ENCODE results near the gene GARIN3. TPM values are rescaled to one million over a fixed set of nuclear protein-coding genes. Genes with fewer than 3 reads are reported as not detected.

The GARIN3 gene
- total RNA-seq, 1 experiment from 2014 or later: not detected

- Histone ChIP-seq H2BK15ac (ENCODE audit: low read depth, low read length) (no peak overlapping the region), H3K79me1 (ENCODE audit: insufficient read depth, low read depth, low read length, poor library complexity, severe bottlenecking) (no peaks in the 10 kb centered on the region), H3K23ac (ENCODE audit: insufficient read length, low read depth, low read length) (no peak overlapping the region), H2BK20ac (ENCODE audit: low read depth, low read length, poor library complexity, severe bottlenecking) (no peak overlapping the region), H3K79me2 (ENCODE audit: insufficient read depth, low read length) (no peaks in the 10 kb centered on the region), H4K20me1 (ENCODE audit: control insufficient read depth, insufficient read depth, insufficient read length) (no peaks in the 10 kb centered on the region), H4K5ac (ENCODE audit: insufficient read length, low read depth, low read length) (no peak overlapping the region), H2BK12ac (ENCODE audit: insufficient read length, low read depth, low read length) (no peak overlapping the region), H2BK120ac (ENCODE audit: low read depth, low read length, poor library complexity, severe bottlenecking) (no peak overlapping the region), H3T11ph (ENCODE audit: low read length) (no peak overlapping the region), H3K4me2 (ENCODE audit: insufficient read depth, insufficient read length, low read length) (no peak overlapping the region), H3K27ac (ENCODE audit: insufficient read length, low read depth, low read length) (no peak overlapping the region), H3K9ac (ENCODE audit: extremely low read depth, insufficient read length, low read length) (no peak overlapping the region), H3K56ac (ENCODE audit: insufficient read length, low read depth, low read length) (no peak overlapping the region), H3K27me3 (ENCODE audit: insufficient read depth, low read length) (no peaks in the 10 kb centered on the region), H3K23me2 (ENCODE audit: insufficient read length, low read depth, low read length, poor library complexity, severe bottlenecking) (no peaks in the 10 kb centered on the region), H2BK5ac (ENCODE audit: insufficient read length, low read length) (no peak overlapping the region), H4K91ac (ENCODE audit: insufficient read length, low read depth, low read length) (no peak overlapping the region), H3K4me1 (ENCODE audit: insufficient read depth, low read length) (no peaks in the 10 kb centered on the region), H3K4ac (ENCODE audit: low read depth, low read length) (no peak overlapping the region), H3K9me3 (ENCODE audit: control insufficient read depth, low read depth, low read length) (no peaks in the 10 kb centered on the region), H2AFZ (ENCODE audit: low read length) (no peak overlapping the region), H4K8ac (replicated peaks; ENCODE audit: insufficient read length, low read depth, low read length) (no peak overlapping the region), H3K14ac (ENCODE audit: insufficient read depth, low read length) (no peak overlapping the region), H2AK5ac (ENCODE audit: insufficient read length, low read length) (no peak overlapping the region), H3K18ac (ENCODE audit: insufficient read length, low read depth, low read length) (no peak overlapping the region)
- no peak overlapping the region for H3K27ac Mint-ChIP-seq
- no peaks in the 10 kb centered on the region for H3K27me3 Mint-ChIP-seq (ENCODE audit: low read depth)
- no peak for DNase-seq
- no peaks in the 10 kb centered on the region for H3K9me3 Mint-ChIP-seq
- H3K4me3 Mint-ChIP-seq: no peak overlapping the region
- WGBS (ENCODE audit: extremely low coverage, insufficient read length, low lambda C conversion rate): no CpG with 5 or more reads among the region's 5 CpGs
- no peak for TF ChIP-seq CTCF (conservative IDR thresholded peaks at IDR 0.05)
- H3K4me1 Mint-ChIP-seq: peaks cover 3 to 5% of the 10 kb centered on the region in 2 experiments; a peak in 1 of 4 replicates
- H3K36me3 Mint-ChIP-seq (ENCODE audit: insufficient read depth in 1 of 3, low read depth in 3 of 3): no peaks in the 10 kb centered on the region
These were observed 53.1 kb downstream of the GARIN3 start for GRCh38 chr5:157113002-157113401.

Other genes starting within 250 kb of the GARIN3 start
- gene TIMD4, start 203.0 kb downstream of the GARIN3 start, total RNA-seq (2021): not detected in 2 replicates
- gene HAVCR1, start 107.1 kb downstream of the GARIN3 start, total RNA-seq (2021): not detected in 2 replicates
- gene HAVCR2, start 57.2 kb downstream of the GARIN3 start, total RNA-seq (2021): not detected in 2 replicates
- gene MED7, start 23.4 kb downstream of the GARIN3 start, total RNA-seq (2021): 10.7 and 10.8 TPM in 2 replicates
- gene ITK, start 14.6 kb upstream of the GARIN3 start, total RNA-seq (2021): 0.22 TPM in 2 replicates
- 74.7 and 84.5 TPM in 2 replicates for gene CYFIP2, start 99.9 kb upstream of the GARIN3 start, total RNA-seq (2021)

All from H9 (cell line).